ENCODE results near the gene ZBTB20. TPM values are rescaled to one million over a fixed set of nuclear protein-coding genes. Genes with fewer than 3 reads are reported as not detected.
A peak's percentile ranks its signal among the peaks of the same experiment; 100 is the strongest.

The ZBTB20 gene
- total and polyA plus RNA-seq, 10 of the 15 experiments (the other 5 are each of a cell fraction or from before 2014, with no cell fraction given): 0.20 to 5.5 (median 2.2) TPM

DNA sequence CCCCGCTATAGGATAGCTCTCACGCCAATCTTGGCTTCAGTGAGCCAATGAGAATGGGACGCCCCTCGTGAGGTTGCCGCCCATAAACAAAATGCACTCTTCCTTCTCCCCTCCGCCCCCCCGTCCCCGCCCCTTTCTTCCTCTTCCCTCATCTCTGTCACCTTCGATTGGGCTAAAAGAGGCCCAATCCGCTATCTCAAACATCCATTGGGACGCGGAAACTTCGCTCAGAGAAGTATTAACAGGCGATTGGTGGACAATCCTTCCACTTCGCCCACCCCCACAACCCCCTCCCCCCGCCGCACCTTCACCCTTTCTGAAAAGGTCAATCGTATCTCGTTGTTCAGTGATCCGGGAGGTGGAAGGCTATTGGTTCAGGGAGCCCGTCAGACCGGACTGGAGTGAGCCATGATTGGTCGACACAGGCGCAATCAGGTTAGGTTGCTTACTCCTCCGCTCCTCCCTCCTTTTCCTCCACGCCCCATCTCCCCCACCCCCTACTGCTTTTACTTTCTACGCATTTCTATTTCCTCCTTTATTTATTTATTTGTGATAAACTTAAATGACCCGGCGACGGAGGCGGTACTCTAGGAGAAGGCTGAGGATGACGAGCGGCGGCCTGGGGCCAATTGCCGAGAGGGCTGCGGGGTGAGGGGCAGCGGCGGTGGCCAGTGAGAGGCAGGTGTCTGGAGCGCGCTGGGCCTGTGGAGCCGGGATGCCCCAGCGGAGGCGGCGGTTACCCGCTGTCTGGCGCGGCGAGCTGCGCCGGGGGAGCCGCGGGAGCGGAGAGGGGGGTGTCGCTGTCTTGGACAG lies 447 bp upstream of the ZBTB20 start (continued):
- TF ChIP-seq, protein P1, sequence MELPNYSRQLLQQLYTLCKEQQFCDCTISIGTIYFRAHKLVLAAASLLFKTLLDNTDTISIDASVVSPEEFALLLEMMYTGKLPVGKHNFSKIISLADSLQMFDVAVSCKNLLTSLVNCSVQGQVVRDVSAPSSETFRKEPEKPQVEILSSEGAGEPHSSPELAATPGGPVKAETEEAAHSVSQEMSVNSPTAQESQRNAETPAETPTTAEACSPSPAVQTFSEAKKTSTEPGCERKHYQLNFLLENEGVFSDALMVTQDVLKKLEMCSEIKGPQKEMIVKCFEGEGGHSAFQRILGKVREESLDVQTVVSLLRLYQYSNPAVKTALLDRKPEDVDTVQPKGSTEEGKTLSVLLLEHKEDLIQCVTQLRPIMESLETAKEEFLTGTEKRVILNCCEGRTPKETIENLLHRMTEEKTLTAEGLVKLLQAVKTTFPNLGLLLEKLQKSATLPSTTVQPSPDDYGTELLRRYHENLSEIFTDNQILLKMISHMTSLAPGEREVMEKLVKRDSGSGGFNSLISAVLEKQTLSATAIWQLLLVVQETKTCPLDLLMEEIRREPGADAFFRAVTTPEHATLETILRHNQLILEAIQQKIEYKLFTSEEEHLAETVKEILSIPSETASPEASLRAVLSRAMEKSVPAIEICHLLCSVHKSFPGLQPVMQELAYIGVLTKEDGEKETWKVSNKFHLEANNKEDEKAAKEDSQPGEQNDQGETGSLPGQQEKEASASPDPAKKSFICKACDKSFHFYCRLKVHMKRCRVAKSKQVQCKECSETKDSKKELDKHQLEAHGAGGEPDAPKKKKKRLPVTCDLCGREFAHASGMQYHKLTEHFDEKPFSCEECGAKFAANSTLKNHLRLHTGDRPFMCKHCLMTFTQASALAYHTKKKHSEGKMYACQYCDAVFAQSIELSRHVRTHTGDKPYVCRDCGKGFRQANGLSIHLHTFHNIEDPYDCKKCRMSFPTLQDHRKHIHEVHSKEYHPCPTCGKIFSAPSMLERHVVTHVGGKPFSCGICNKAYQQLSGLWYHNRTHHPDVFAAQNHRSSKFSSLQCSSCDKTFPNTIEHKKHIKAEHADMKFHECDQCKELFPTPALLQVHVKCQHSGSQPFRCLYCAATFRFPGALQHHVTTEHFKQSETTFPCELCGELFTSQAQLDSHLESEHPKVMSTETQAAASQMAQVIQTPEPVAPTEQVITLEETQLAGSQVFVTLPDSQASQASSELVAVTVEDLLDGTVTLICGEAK (IDR thresholded peaks at IDR 0.05; ENCODE audit: borderline replicate concordance): no peak
- TF ChIP-seq, protein P2, sequence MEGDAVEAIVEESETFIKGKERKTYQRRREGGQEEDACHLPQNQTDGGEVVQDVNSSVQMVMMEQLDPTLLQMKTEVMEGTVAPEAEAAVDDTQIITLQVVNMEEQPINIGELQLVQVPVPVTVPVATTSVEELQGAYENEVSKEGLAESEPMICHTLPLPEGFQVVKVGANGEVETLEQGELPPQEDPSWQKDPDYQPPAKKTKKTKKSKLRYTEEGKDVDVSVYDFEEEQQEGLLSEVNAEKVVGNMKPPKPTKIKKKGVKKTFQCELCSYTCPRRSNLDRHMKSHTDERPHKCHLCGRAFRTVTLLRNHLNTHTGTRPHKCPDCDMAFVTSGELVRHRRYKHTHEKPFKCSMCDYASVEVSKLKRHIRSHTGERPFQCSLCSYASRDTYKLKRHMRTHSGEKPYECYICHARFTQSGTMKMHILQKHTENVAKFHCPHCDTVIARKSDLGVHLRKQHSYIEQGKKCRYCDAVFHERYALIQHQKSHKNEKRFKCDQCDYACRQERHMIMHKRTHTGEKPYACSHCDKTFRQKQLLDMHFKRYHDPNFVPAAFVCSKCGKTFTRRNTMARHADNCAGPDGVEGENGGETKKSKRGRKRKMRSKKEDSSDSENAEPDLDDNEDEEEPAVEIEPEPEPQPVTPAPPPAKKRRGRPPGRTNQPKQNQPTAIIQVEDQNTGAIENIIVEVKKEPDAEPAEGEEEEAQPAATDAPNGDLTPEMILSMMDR (IDR thresholded peaks at IDR 0.05 in 2 of 3, conservative IDR thresholded peaks at IDR 0.05 in 1 of 3; ENCODE audit: control insufficient read depth in 2 of 3, extremely low read depth in 1 of 3, insufficient read depth in 1 of 3, low read depth in 3 of 3, low read length in 3 of 3): no peak
- TF ChIP-seq, protein P3, sequence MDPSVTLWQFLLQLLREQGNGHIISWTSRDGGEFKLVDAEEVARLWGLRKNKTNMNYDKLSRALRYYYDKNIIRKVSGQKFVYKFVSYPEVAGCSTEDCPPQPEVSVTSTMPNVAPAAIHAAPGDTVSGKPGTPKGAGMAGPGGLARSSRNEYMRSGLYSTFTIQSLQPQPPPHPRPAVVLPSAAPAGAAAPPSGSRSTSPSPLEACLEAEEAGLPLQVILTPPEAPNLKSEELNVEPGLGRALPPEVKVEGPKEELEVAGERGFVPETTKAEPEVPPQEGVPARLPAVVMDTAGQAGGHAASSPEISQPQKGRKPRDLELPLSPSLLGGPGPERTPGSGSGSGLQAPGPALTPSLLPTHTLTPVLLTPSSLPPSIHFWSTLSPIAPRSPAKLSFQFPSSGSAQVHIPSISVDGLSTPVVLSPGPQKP (IDR thresholded peaks at IDR 0.05; ENCODE audit: low read depth, low read length): no peak; the same call in 1 of the 2 replicates
- 0 out of 2 replicates have a peak, but pooled peaks have one; percentile 11 for TF ChIP-seq NRF1 (conservative IDR thresholded peaks at IDR 0.05; ENCODE audit: low read depth, low read length)
- TF ChIP-seq KAT2A (conservative IDR thresholded peaks at IDR 0.05; ENCODE audit: control insufficient read depth, low read depth, low read length): no peak
- no peak for TF ChIP-seq RELA (IDR thresholded peaks at IDR 0.05; ENCODE audit: borderline replicate concordance, partially characterized antibody)
- no peak for TF ChIP-seq JUNB (IDR thresholded peaks at IDR 0.05)
- TF ChIP-seq, protein P4, sequence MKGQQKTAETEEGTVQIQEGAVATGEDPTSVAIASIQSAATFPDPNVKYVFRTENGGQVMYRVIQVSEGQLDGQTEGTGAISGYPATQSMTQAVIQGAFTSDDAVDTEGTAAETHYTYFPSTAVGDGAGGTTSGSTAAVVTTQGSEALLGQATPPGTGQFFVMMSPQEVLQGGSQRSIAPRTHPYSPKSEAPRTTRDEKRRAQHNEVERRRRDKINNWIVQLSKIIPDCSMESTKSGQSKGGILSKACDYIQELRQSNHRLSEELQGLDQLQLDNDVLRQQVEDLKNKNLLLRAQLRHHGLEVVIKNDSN (IDR thresholded peaks at IDR 0.05; ENCODE audit: borderline replicate concordance, extremely low read length, insufficient read depth, low read depth, low read length): no peak
- TF ChIP-seq CBX5 (IDR thresholded peaks at IDR 0.05; ENCODE audit: low read depth): 0 out of 2 replicates have a peak, but pooled peaks have one; percentile 25
- TF ChIP-seq, protein P5, sequence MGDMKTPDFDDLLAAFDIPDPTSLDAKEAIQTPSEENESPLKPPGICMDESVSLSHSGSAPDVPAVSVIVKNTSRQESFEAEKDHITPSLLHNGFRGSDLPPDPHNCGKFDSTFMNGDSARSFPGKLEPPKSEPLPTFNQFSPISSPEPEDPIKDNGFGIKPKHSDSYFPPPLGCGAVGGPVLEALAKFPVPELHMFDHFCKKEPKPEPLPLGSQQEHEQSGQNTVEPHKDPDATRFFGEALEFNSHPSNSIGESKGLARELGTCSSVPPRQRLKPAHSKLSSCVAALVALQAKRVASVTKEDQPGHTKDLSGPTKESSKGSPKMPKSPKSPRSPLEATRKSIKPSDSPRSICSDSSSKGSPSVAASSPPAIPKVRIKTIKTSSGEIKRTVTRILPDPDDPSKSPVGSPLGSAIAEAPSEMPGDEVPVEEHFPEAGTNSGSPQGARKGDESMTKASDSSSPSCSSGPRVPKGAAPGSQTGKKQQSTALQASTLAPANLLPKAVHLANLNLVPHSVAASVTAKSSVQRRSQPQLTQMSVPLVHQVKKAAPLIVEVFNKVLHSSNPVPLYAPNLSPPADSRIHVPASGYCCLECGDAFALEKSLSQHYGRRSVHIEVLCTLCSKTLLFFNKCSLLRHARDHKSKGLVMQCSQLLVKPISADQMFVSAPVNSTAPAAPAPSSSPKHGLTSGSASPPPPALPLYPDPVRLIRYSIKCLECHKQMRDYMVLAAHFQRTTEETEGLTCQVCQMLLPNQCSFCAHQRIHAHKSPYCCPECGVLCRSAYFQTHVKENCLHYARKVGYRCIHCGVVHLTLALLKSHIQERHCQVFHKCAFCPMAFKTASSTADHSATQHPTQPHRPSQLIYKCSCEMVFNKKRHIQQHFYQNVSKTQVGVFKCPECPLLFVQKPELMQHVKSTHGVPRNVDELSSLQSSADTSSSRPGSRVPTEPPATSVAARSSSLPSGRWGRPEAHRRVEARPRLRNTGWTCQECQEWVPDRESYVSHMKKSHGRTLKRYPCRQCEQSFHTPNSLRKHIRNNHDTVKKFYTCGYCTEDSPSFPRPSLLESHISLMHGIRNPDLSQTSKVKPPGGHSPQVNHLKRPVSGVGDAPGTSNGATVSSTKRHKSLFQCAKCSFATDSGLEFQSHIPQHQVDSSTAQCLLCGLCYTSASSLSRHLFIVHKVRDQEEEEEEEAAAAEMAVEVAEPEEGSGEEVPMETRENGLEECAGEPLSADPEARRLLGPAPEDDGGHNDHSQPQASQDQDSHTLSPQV (IDR thresholded peaks at IDR 0.05): no peak
- no peak for TF ChIP-seq ZSCAN29 (IDR thresholded peaks at IDR 0.05)
- TF ChIP-seq, protein P6, sequence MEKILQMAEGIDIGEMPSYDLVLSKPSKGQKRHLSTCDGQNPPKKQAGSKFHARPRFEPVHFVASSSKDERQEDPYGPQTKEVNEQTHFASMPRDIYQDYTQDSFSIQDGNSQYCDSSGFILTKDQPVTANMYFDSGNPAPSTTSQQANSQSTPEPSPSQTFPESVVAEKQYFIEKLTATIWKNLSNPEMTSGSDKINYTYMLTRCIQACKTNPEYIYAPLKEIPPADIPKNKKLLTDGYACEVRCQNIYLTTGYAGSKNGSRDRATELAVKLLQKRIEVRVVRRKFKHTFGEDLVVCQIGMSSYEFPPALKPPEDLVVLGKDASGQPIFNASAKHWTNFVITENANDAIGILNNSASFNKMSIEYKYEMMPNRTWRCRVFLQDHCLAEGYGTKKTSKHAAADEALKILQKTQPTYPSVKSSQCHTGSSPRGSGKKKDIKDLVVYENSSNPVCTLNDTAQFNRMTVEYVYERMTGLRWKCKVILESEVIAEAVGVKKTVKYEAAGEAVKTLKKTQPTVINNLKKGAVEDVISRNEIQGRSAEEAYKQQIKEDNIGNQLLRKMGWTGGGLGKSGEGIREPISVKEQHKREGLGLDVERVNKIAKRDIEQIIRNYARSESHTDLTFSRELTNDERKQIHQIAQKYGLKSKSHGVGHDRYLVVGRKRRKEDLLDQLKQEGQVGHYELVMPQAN (conservative IDR thresholded peaks at IDR 0.05): peak; percentile 72; the same call in 1 of the 2 replicates
